HCT116 (cell line): ENCODE results near the gene ZBTB34. TPM values are rescaled to one million over a fixed set of nuclear protein-coding genes. Genes with fewer than 3 reads are reported as not detected.

Experiments used
- ATAC-seq: fragments of 200-7000 bp; cut with Tn5 transposase; 2 replicates; pipeline ENCODE4 v1.9.1; 2020; ENCODE audit warnings: mild to moderate bottlenecking, moderate library complexity
- BruUV-seq: library from RNA; stranded (reverse); fragments of 400-500 nt; replicated peaks from 2 replicates; lab custom pipeline; 2021; lab: Mats Ljungman, UMichigan
- CTCF ChIA-PET: fragments of 300-600 bp; sonication (Branson Sonifier 250); formaldehyde crosslinking; loops from one replicate; lab custom pipeline; 2021; ENCODE audit warnings: antibody characterized with exemption; lab: Charles Lee
- POLR2A ChIA-PET: fragments of 300-600, 350-600 bp; sonication (Branson Sonifier 250); formaldehyde crosslinking; loops from one replicate; lab custom pipeline; 2021; ENCODE audit warnings: antibody characterized with exemption; lab: Charles Lee
- RAD21 ChIA-PET, 2 experiments: fragments of 300-600 bp; sonication (Branson Sonifier 250); formaldehyde crosslinking; loops; one replicate each; lab custom pipeline; 2023; ENCODE audit warnings: low total read pairs in 2 of 2; ENCODE audit not compliant: uncharacterized antibody in 2 of 2, unreplicated experiment in 2 of 2, low non-redundant PET in 1 of 2; lab: Charles Lee
- DNase-seq: peaks from one replicate; pipeline ENCODE4 v3.0.0-alpha.2; 2010; ENCODE audit warnings: low read depth, low spot score
- H2AFZ ChIP-seq: fragments of 200-600 bp; shearing (Covaris generic), sonication (generic); 2 replicates; pipeline ENCODE4 v1.6.1; 2017; ENCODE audit warnings: low read depth, mixed run types, mixed read lengths, antibody characterized with exemption, low read length; ENCODE audit not compliant: poor library complexity, severe bottlenecking
- H3K27ac ChIP-seq: 2 replicates; pipeline ENCODE4 v1.5.1; 2012; ENCODE audit warnings: low read depth, low read length
- H3K27me3 ChIP-seq: fragments of 200-600 bp; sonication (generic); 2 replicates; pipeline ENCODE4 v1.6.1; 2016; ENCODE audit warnings: mixed run types, low read length, mixed read lengths; ENCODE audit not compliant: insufficient read depth
- H3K36me3 ChIP-seq, 2 experiments: fragments of 200-500 bp in 1 of 2; fragments of 200-600 bp in 1 of 2; sonication (Bioruptor generic) in 1 of 2; sonication (generic) in 1 of 2; 2 replicates each; pipeline versions ENCODE4 v1.5.1 to v1.6.1; 2014 to 2016; ENCODE audit warnings: low read length in 2 of 2, inconsistent platforms in 1 of 2, mixed read lengths in 1 of 2, mixed run types in 1 of 2; ENCODE audit not compliant: insufficient read depth in 2 of 2, control insufficient read depth in 1 of 2
- H3K4me1 ChIP-seq, 2 experiments: fragments of 200-600 bp in 1 of 2; sonication (generic) in 1 of 2; 2 replicates each; pipeline versions ENCODE4 v1.5.1 to v1.6.1; 2012 to 2017; ENCODE audit warnings: low read length in 2 of 2, inconsistent platforms in 1 of 2, mild to moderate bottlenecking in 1 of 2, mixed read lengths in 1 of 2, mixed run types in 1 of 2, moderate library complexity in 1 of 2; ENCODE audit not compliant: insufficient read depth in 2 of 2, control insufficient read depth in 1 of 2
- H3K4me2 ChIP-seq: fragments of 200-600 bp; sonication (generic); 2 replicates; pipeline ENCODE4 v1.6.1; 2017; ENCODE audit warnings: mixed run types, low read length, mixed read lengths
- H3K4me3 ChIP-seq, 2 experiments: fragments of 200-600 bp in 1 of 2; sonication (generic) in 1 of 2; replicated peaks in 1 of 2; 2 replicates each; pipeline ENCODE4 v1.5.1; 2011 to 2016; ENCODE audit warnings: low read length in 2 of 2, control low read depth in 1 of 2, low read depth in 1 of 2, mild to moderate bottlenecking in 1 of 2, mixed read lengths in 1 of 2, mixed run types in 1 of 2
- H3K79me2 ChIP-seq: fragments of 200-600 bp; sonication (generic); 2 replicates; pipeline ENCODE4 v1.6.1; 2017; ENCODE audit warnings: mild to moderate bottlenecking, mixed run types, low read length, moderate library complexity, mixed read lengths; ENCODE audit not compliant: insufficient read depth
- H3K9ac ChIP-seq: fragments of 200-600 bp; sonication (generic); 2 replicates; pipeline ENCODE4 v1.6.1; 2016; ENCODE audit warnings: low read length, mixed read lengths
- H3K9me2 ChIP-seq: fragments of 200-600 bp; sonication (generic), shearing (Covaris generic); 2 replicates; pipeline ENCODE4 v1.6.1; 2017; ENCODE audit warnings: mixed run types, mild to moderate bottlenecking, moderate library complexity; ENCODE audit not compliant: insufficient read depth
- H3K9me3 ChIP-seq, 2 experiments: fragments of 200-500 bp in 1 of 2; fragments of 200-600 bp in 1 of 2; sonication (Bioruptor generic) in 1 of 2; sonication (generic) in 1 of 2; 2 replicates each; pipeline ENCODE4 v1.6.1; 2014 to 2017; ENCODE audit warnings: low read length in 2 of 2, mixed read lengths in 2 of 2, inconsistent platforms in 1 of 2, low read depth in 1 of 2, mild to moderate bottlenecking in 1 of 2, mixed run types in 1 of 2, moderate library complexity in 1 of 2; ENCODE audit not compliant: control insufficient read depth in 1 of 2, insufficient read depth in 1 of 2
- H4K20me1 ChIP-seq: fragments of 200-600 bp; sonication (generic), shearing (Covaris generic); 2 replicates; pipeline ENCODE4 v1.6.1; 2017; ENCODE audit warnings: mixed run types, mild to moderate bottlenecking, moderate library complexity; ENCODE audit not compliant: insufficient read depth
- ELF1 ChIP-seq: IDR thresholded peaks from 2 replicates; pipeline ENCODE4 v1.6.1; 2012; ENCODE audit warnings: low read depth, borderline replicate concordance
- EZH2 ChIP-seq: fragments of 200-600 bp; sonication (generic); IDR thresholded peaks from 2 replicates; pipeline ENCODE4 v1.6.1; 2017; ENCODE audit warnings: antibody characterized with exemption, mixed run types
- EZH2phosphoT487 ChIP-seq: fragments of 200-600 bp; IDR thresholded peaks from 2 replicates; pipeline ENCODE4 v1.6.1; 2018; ENCODE audit warnings: antibody characterized with exemption, borderline replicate concordance
- JUND ChIP-seq: IDR thresholded peaks from 2 replicates; pipeline ENCODE4 v1.6.1; 2012
- POLR2AphosphoS5 ChIP-seq: IDR thresholded peaks from 2 replicates; pipeline ENCODE4 v1.6.1; 2011; ENCODE audit warnings: mild to moderate bottlenecking, low read depth, low read length, moderate library complexity
- ZNF274 ChIP-seq: fragments of 200-500 bp; sonication (Bioruptor generic); IDR thresholded peaks from 2 replicates; pipeline ENCODE4 v1.6.1; 2014; ENCODE audit warnings: mild to moderate bottlenecking, low read depth, low read length, inconsistent platforms
- intact Hi-C: fragments of 100-400 bp; cut with micrococcal nuclease; formaldehyde crosslinking; loops from 2 replicates; pipeline ENCODE4 v1.10.0; 2022
- total RNA-seq: library from RNA; stranded (reverse); gene quantifications from one replicate; pipeline ENCODE4 v1.2.1, GENCODE V29; 2021; ENCODE audit not compliant: unreplicated experiment
- TF ChIP-seq, protein P1 (sequence below), 3 experiments: fragments of 200-600 bp in 1 of 3; sonication (generic) in 1 of 3; IDR thresholded peaks in 2 of 3; conservative IDR thresholded peaks in 1 of 3; 2 replicates each; pipeline ENCODE4 v1.5.1; 2012 to 2017; ENCODE audit warnings: low read depth in 2 of 3, low read length in 2 of 3, antibody characterized with exemption in 1 of 3, borderline replicate concordance in 1 of 3, control low read depth in 1 of 3, mild to moderate bottlenecking in 1 of 3, mixed read lengths in 1 of 3, mixed run types in 1 of 3, moderate library complexity in 1 of 3; ENCODE audit not compliant: insufficient read depth in 1 of 3

ZBTB34 gene
- total RNA-seq, 1 experiment from 2014 or later, result 5.6 TPM

GRCh38 chr9:126874546-126875314 lies 14.3 kb downstream of the ZBTB34 start:
- no TSS peak for BruUV-seq
- DNase-seq, result no peak
- RAD21 ChIA-PET, result no interaction called here
- no peaks in the 10 kb centered on the region for H3K9me2 ChIP-seq
- intact Hi-C loops, result no loop called here
- TF ChIP-seq ELF1 (no peak), JUND (no peak), POLR2AphosphoS5 (no peak), EZH2phosphoT487 (no peak), EZH2 (no peak), ZNF274 (no peak)
- TF ChIP-seq, protein P1, sequence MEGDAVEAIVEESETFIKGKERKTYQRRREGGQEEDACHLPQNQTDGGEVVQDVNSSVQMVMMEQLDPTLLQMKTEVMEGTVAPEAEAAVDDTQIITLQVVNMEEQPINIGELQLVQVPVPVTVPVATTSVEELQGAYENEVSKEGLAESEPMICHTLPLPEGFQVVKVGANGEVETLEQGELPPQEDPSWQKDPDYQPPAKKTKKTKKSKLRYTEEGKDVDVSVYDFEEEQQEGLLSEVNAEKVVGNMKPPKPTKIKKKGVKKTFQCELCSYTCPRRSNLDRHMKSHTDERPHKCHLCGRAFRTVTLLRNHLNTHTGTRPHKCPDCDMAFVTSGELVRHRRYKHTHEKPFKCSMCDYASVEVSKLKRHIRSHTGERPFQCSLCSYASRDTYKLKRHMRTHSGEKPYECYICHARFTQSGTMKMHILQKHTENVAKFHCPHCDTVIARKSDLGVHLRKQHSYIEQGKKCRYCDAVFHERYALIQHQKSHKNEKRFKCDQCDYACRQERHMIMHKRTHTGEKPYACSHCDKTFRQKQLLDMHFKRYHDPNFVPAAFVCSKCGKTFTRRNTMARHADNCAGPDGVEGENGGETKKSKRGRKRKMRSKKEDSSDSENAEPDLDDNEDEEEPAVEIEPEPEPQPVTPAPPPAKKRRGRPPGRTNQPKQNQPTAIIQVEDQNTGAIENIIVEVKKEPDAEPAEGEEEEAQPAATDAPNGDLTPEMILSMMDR (IDR thresholded peaks at IDR 0.05 in 2 of 3, conservative IDR thresholded peaks at IDR 0.05 in 1 of 3; ENCODE audit: borderline replicate concordance in 1 of 3, insufficient read depth in 1 of 3, low read depth in 2 of 3, low read length in 2 of 3), result no peak
- H3K27me3 ChIP-seq, result no peaks in the 10 kb centered on the region
- CTCF ChIA-PET, result no interaction called here
- POLR2A ChIA-PET, result no interaction called here
- no peaks in the 10 kb centered on the region for H4K20me1 ChIP-seq
- H3K9me3 ChIP-seq, result no peaks in the 10 kb centered on the region
- peaks cover 32% of the 10 kb centered on the region for H3K79me2 ChIP-seq
- no peak overlapping the region for H3K27ac ChIP-seq
- H2AFZ ChIP-seq, result no peak overlapping the region
- H3K4me1 ChIP-seq, result no peaks in the 10 kb centered on the region
- no peaks in the 10 kb centered on the region for H3K36me3 ChIP-seq
- H3K9ac ChIP-seq, result no peak overlapping the region
- no peak overlapping the region for H3K4me2 ChIP-seq
- H3K4me3 ChIP-seq, result no peak overlapping the region
- no peak for ATAC-seq
